Prostate gland (tissue), 2 donors: ENCODE measurements around the gene NTM. TPM values are rescaled to one million over a fixed set of nuclear protein-coding genes. Genes with fewer than 3 reads are reported as not detected.

ENCODE experiments used
- DNase-seq: peaks from one replicate; pipeline ENCODE4 v3.0.0-alpha.2; 2019; ENCODE audit warnings: low spot score
- H3K27ac ChIP-seq, 2 donors: fragments of 200-600 bp; sonication (generic); 2 replicates each; pipeline ENCODE4 v1.5.1; 2017 to 2019
- H3K27me3 ChIP-seq: fragments of 200-600 bp; sonication (generic); replicated peaks from 2 replicates; pipeline ENCODE4 v1.5.1; 2019; ENCODE audit not compliant: insufficient read depth
- H3K36me3 ChIP-seq, 2 donors: fragments of 200-600 bp; sonication (generic); 1 replicate in 1 of 2; 2 replicates in 1 of 2; pipeline versions ENCODE4 v1.5.1 to v1.8.1; 2017 to 2019
- H3K4me1 ChIP-seq: fragments of 200-600 bp; sonication (generic); replicated peaks from 2 replicates; pipeline ENCODE4 v1.5.1; 2019
- H3K4me3 ChIP-seq, 2 donors: fragments of 200-600 bp; sonication (generic); 2 replicates each; pipeline ENCODE4 v1.5.1; 2017 to 2019
- H3K9me3 ChIP-seq: fragments of 200-600 bp; sonication (generic); 2 replicates; pipeline ENCODE4 v1.5.1; 2017
- CTCF ChIP-seq, 4 experiments: fragments of 200-600 bp in 2 of 4; fragments of 450-650 bp in 2 of 4; sonication (generic) in 2 of 4; IDR thresholded peaks; 1 replicate in 3 of 4; 2 replicates in 1 of 4; pipeline ENCODE4 v1.5.1; 2016 to 2019; ENCODE audit warnings: antibody characterized with exemption in 4 of 4, mild to moderate bottlenecking in 2 of 4, moderate library complexity in 2 of 4
- POLR2A ChIP-seq: fragments of 450-650 bp; IDR thresholded peaks from one replicate; pipeline ENCODE4 v1.6.1; 2016; ENCODE audit warnings: antibody characterized with exemption, mild to moderate bottlenecking
- POLR2AphosphoS5 ChIP-seq: sonication (generic); formaldehyde crosslinking; IDR thresholded peaks from one replicate; pipeline ENCODE4 v1.6.1; 2017; ENCODE audit warnings: antibody characterized with exemption
- WGBS: methylation state at CpG from one replicate; pipeline ENCODE4 v1.1.5; 2018; 5-methylcytosine and 5-hydroxymethylcytosine counted together
- intact Hi-C: fragments of 100-400 bp; cut with DNase I; formaldehyde crosslinking; loops from one replicate; pipeline ENCODE4 v1.14.2; 2022
- total RNA-seq, 2 donors: library from RNA; depleted of rRNA; stranded (reverse); fragments of >200 nt; gene quantifications; one replicate each; pipeline ENCODE4 v1.1.0, GENCODE V29; 2016

NTM gene
- total RNA-seq, 2 donors from 2014 or later: 7.4 TPM; not detected in 1

GRCh38 chr11:131663405-131664200 is 293.2 kb downstream of the NTM start:
- no peak for DNase-seq
- no peak for TF ChIP-seq POLR2A
- no peak for TF ChIP-seq POLR2AphosphoS5
- no peak for TF ChIP-seq CTCF (IDR thresholded peaks at IDR 0.05)
- no peaks in the 10 kb centered on the region for H3K9me3 ChIP-seq
- no peaks in the 10 kb centered on the region for H3K27me3 ChIP-seq
- no peak overlapping the region for H3K4me3 ChIP-seq
- WGBS: 78% methylated on average over 10 of the region's 10 CpGs
- no peaks in the 10 kb centered on the region for H3K4me1 ChIP-seq
- no peak overlapping the region for H3K27ac ChIP-seq
- intact Hi-C loops: no loop called here
- H3K36me3 ChIP-seq: no peaks in the 10 kb centered on the region

DNA sequence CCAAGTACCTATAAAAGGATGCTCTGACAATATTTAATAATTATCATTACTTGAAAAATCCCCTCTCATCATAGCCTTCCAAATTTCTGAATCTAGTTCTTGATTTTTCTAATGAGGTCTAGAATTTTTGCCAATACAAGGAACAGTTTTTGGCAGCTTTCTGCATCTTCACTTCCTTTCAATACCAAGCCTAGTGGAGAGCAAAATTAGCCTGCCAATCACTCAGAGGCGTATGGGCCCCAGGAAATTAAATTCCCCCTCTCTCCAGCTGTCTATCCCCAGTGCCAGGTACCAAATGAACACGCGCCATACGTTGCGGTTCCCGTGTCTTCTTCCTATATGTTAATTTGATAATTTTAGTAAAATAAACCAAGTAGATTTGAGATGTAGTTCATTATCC is 293.9 kb downstream of the NTM start:
- Histone ChIP-seq H3K36me3 (no peaks in the 10 kb centered on the region), H3K4me3 (no peak overlapping the region), H3K27me3 (no peaks in the 10 kb centered on the region), H3K9me3 (no peaks in the 10 kb centered on the region), H3K4me1 (no peaks in the 10 kb centered on the region), H3K27ac (no peak overlapping the region)
- intact Hi-C loops: no loop called here
- TF ChIP-seq POLR2A (no peak), CTCF (IDR thresholded peaks at IDR 0.05) (no peak), POLR2AphosphoS5 (no peak)
- WGBS: 81% methylated on average over 6 of the region's 6 CpGs
- DNase-seq: no peak

GRCh38 chr11:131664816-131665215 is 294.4 kb downstream of the NTM start:
- Histone ChIP-seq H3K27me3 (no peaks in the 10 kb centered on the region), H3K4me3 (no peak overlapping the region), H3K9me3 (no peaks in the 10 kb centered on the region), H3K36me3 (no peaks in the 10 kb centered on the region), H3K27ac (no peak overlapping the region), H3K4me1 (no peaks in the 10 kb centered on the region)
- TF ChIP-seq POLR2AphosphoS5 (no peak), CTCF (IDR thresholded peaks at IDR 0.05) (no peak), POLR2A (no peak)
- WGBS: 40% methylated on average over 11 of the region's 11 CpGs
- intact Hi-C loops: no loop called here
- DNase-seq: no peak

DNA sequence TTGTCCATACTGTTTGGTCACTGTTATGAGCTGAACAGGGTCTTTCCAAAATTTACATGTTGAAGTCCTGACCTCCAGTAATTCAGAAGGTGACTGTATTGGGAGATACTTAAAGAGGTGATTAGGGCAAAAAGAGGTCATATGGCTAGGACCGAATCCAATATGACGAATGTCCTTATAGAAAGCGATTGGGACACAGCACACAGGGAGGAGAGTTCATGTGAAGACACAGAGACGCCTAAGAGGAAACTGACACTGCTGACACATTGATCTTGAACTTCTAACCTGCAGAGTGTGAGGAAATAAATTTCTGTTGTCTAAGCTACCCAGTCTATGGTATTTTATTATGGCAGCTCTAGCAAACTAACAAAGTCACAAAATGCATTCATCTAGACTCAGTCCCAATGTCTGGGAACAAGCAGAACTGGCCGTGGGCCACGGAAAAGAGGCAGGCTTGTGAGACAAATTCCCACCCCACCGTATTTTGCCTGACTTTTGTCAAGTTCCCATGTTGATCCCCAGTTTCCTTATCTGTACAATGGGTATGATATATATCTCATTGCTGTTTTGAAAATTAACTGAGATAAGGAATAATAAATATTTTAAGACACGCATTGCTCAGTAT is 295.0 kb downstream of the NTM start:
- TF ChIP-seq POLR2A (no peak), POLR2AphosphoS5 (no peak), CTCF (IDR thresholded peaks at IDR 0.05) (no peak)
- no peak for DNase-seq
- no peaks in the 10 kb centered on the region for H3K36me3 ChIP-seq
- H3K4me1 ChIP-seq: no peaks in the 10 kb centered on the region
- no peaks in the 10 kb centered on the region for H3K27me3 ChIP-seq
- H3K9me3 ChIP-seq: no peaks in the 10 kb centered on the region
- 80% methylated on average over 8 of the region's 8 CpGs for WGBS
- intact Hi-C loops: no loop called here
- no peak overlapping the region for H3K4me3 ChIP-seq
- H3K27ac ChIP-seq: no peak overlapping the region

- Histone ChIP-seq H3K36me3 (no peaks in the 10 kb centered on the region), H3K27ac (no peak overlapping the region), H3K9me3 (no peaks in the 10 kb centered on the region), H3K4me3 (no peak overlapping the region), H3K4me1 (no peaks in the 10 kb centered on the region), H3K27me3 (no peaks in the 10 kb centered on the region)
- intact Hi-C loops: no loop called here
- 100% methylated on average over 1 of the region's 1 CpG for WGBS
- no peak for TF ChIP-seq CTCF (IDR thresholded peaks at IDR 0.05)
- TF ChIP-seq POLR2AphosphoS5: no peak
- DNase-seq: no peak
Measured at GRCh38 chr11:131666006-131666405, 295.6 kb downstream of the NTM start.
